Heart left ventricle (tissue), 13 donors: ENCODE results near the gene NOL12.

Source experiments
- CTCF ChIP-seq, 12 donors: fragments of 200-600 bp; sonication (generic) in 4 of 12; IDR thresholded peaks; one replicate each; pipeline versions ENCODE4 v1.5.0 to v1.8.0; 2018 to 2022; ENCODE audit warnings: antibody characterized with exemption in 12 of 12, mild to moderate bottlenecking in 5 of 12
- POLR2A ChIP-seq, 2 donors: fragments of 450-650 bp; IDR thresholded peaks; one replicate each; pipeline ENCODE4 v1.6.1; 2017; ENCODE audit warnings: antibody characterized with exemption in 2 of 2, mild to moderate bottlenecking in 2 of 2, moderate library complexity in 2 of 2
- donor health status: ischemic (EF 13 %, LVEDD 7.1; RV severe dilation, severe dysfunction).
- donor health status: DM: no; HTN: yes; CAD: no.
- donor health status: DM: no; HTN: no; CAD: no.
- donor health status: ischemic (EF 25% LVEDD 6.9; RV normal size, moderate dysfunction).
- donor health status: ischemic (EF 25% LVEDD 5.7; RV mildly dilated, moderate dysfunction).
- donor health status: ischemic (EF 35%, LVEDD 5.7; RV mildly dilated, moderate dysfunction).
- donor health status: nonischemic (EF 11% LVEDD 7.7; RV severe dilation, severe dysfunction).
- donor health status: DM: yes; HTN: yes; CAD: no.
- donor health status: PGD.
- donor health status: ischemic (EF 29% LVEDD 5.4; RV normal size, mild dysfunction).
- donor health status: nonischemic (EF 23%, LVEDD 6.1; RV moderate dilation, normal function).

GRCh38 chr22:37728620-37729019, 42.5 kb downstream of the NOL12 start:
- TF ChIP-seq CTCF (IDR thresholded peaks at IDR 0.05): no peak
- no peak for TF ChIP-seq POLR2A (IDR thresholded peaks at IDR 0.05)
